HFF-Myc (cell line): ENCODE results near the gene BGN.

Experiments
- DNase-seq: peaks from one replicate; pipeline ENCODE4 v3.0.0-alpha.2; 2011; ENCODE audit warnings: low read depth; ENCODE audit errors: extremely low read depth
- H3K4me3 ChIP-seq: replicated peaks from 2 replicates; pipeline ENCODE4 v1.5.1; 2011; ENCODE audit warnings: low read depth, mild to moderate bottlenecking, control low read depth, low read length
- CTCF ChIP-seq: IDR thresholded peaks from 2 replicates; pipeline ENCODE4 v1.5.1; 2012; ENCODE audit warnings: mild to moderate bottlenecking, low read depth, low read length, control low read depth; ENCODE audit errors: missing control alignments

The BGN gene

GRCh38 chrX:153520287-153520917 lies 25.6 kb downstream of the BGN start:
- TF ChIP-seq CTCF: no peak

GRCh38 chrX:153521034-153521433 lies 26.3 kb downstream of the BGN start:
- no peak overlapping the region for H3K4me3 ChIP-seq
- DNase-seq: no peak
- TF ChIP-seq CTCF: no peak

More at GRCh38 chrX:153520287-153520917, 25.6 kb downstream of the BGN start:
- no peak overlapping the region for H3K4me3 ChIP-seq
- DNase-seq: no peak

GRCh38 chrX:153522259-153522658 lies 27.5 kb downstream of the BGN start:
- TF ChIP-seq CTCF: no peak
- no peak for DNase-seq
- H3K4me3 ChIP-seq: no peak overlapping the region

- DNase-seq: no peak
- H3K4me3 ChIP-seq: no peak overlapping the region
- TF ChIP-seq CTCF: no peak
These were observed 28.5 kb downstream of the BGN start for GRCh38 chrX:153523269-153523668.

- TF ChIP-seq CTCF: no peak
- DNase-seq: no peak
- no peak overlapping the region for H3K4me3 ChIP-seq
These were observed 29.5 kb downstream of the BGN start for GRCh38 chrX:153524234-153524633.

GRCh38 chrX:153525451-153525850 lies 30.7 kb downstream of the BGN start:
- DNase-seq: no peak
- no peak overlapping the region for H3K4me3 ChIP-seq
- no peak for TF ChIP-seq CTCF

- no peak for TF ChIP-seq CTCF
- no peak for DNase-seq
- H3K4me3 ChIP-seq: no peak overlapping the region
These were observed 31.3 kb downstream of the BGN start for GRCh38 chrX:153526042-153526441.
